K562 (cell line): ENCODE measurements around the gene FAM234B. TPM values are rescaled to one million over a fixed set of nuclear protein-coding genes. Genes with fewer than 3 reads are reported as not detected.

Source experiments
- ATAC-seq: fragments of 200-7000 bp; cut with Tn5 transposase; 3 replicates; pipeline ENCODE4 v1.9.1; 2020; ENCODE audit warnings: moderate library complexity
- BruUV-seq: library from RNA; stranded (reverse); fragments of 400-500 nt; replicated peaks from 2 replicates; lab custom pipeline; 2021; lab: Mats Ljungman, UMichigan
- CTCF ChIA-PET: fragments of 300-600 bp; formaldehyde crosslinking; extraction: SDS; loops from one replicate; lab custom pipeline; 2021; ENCODE audit warnings: low intra/inter-chr PET ratio; lab: Yijun Ruan, JAX
- POLR2A ChIA-PET: fragments of 300-600, 350-650 bp; sonication (Branson Sonifier 250); formaldehyde crosslinking; extraction: SDS; loops from one replicate; lab custom pipeline; 2021; ENCODE audit warnings: antibody characterized with exemption, inconsistent platforms; lab: Yijun Ruan, JAX
- DNase-seq, 4 experiments: peaks; one replicate each; pipeline versions ENCODE4 v3.0.0 to v3.0.0-alpha.2; 2011 to 2018; ENCODE audit warnings: low spot score in 3 of 4, mixed read lengths in 3 of 4; ENCODE audit errors: extremely low read depth in 1 of 4
- FAIRE-seq: peaks from 2 replicates; lab custom pipeline; 2011; peaks lifted over from hg19 to GRCh38; lab: Jason Lieb, UNC
- H2AFZ ChIP-seq: 2 replicates; pipeline ENCODE4 v1.6.0; 2011; ENCODE audit warnings: low read depth, low read length, control low read depth, inconsistent platforms
- H3K27ac ChIP-seq: fragments of 200-600 bp; 3 replicates; pipeline ENCODE4 v1.8.0; 2011; ENCODE audit warnings: low read depth, mild to moderate bottlenecking, control low read depth, inconsistent platforms, low read length, moderate library complexity, mixed read lengths; ENCODE audit errors: extremely low read depth
- H3K27me3 ChIP-seq, 2 experiments: fragments of 300-600 bp in 1 of 2; 2 replicates in 1 of 2; 3 replicates in 1 of 2; pipeline versions ENCODE4 v1.6.0 to v1.8.0; 2011; ENCODE audit warnings: inconsistent platforms in 2 of 2, low read length in 2 of 2, mild to moderate bottlenecking in 1 of 2, mixed read lengths in 1 of 2, moderate library complexity in 1 of 2; ENCODE audit not compliant: control insufficient read depth in 2 of 2, insufficient read depth in 2 of 2
- H3K36me3 ChIP-seq: fragments of 300-600 bp; 3 replicates; pipeline ENCODE4 v1.8.0; 2011; ENCODE audit warnings: mild to moderate bottlenecking, low read length, inconsistent platforms; ENCODE audit not compliant: control insufficient read depth, insufficient read depth
- H3K4me1 ChIP-seq, 2 experiments: fragments of 200-600 bp in 1 of 2; replicated peaks in 1 of 2; 2 replicates in 1 of 2; 3 replicates in 1 of 2; pipeline versions ENCODE4 v1.5.1 to v1.8.0; 2011; ENCODE audit warnings: inconsistent platforms in 2 of 2, low read length in 2 of 2, mild to moderate bottlenecking in 1 of 2, mixed read lengths in 1 of 2, moderate library complexity in 1 of 2; ENCODE audit not compliant: control insufficient read depth in 2 of 2, insufficient read depth in 2 of 2
- H3K4me2 ChIP-seq: 2 replicates; pipeline ENCODE4 v1.6.1; 2011; ENCODE audit warnings: low read length, control low read depth, inconsistent platforms, mixed read lengths; ENCODE audit not compliant: insufficient read depth
- H3K4me3 ChIP-seq: fragments of 200-600 bp; sonication (generic), shearing (Covaris generic); 2 replicates; pipeline ENCODE4 v1.5.1; 2016; ENCODE audit warnings: control low read depth, inconsistent platforms
- H3K79me2 ChIP-seq: fragments of 200-600 bp; 3 replicates; pipeline ENCODE4 v1.8.0; 2011; ENCODE audit warnings: low read length, inconsistent platforms; ENCODE audit not compliant: control insufficient read depth, insufficient read depth
- H3K9ac ChIP-seq, 2 experiments: 2 replicates each; pipeline versions ENCODE4 v1.6.0 to v1.6.1; 2011; ENCODE audit warnings: low read depth in 2 of 2, low read length in 2 of 2, control low read depth in 1 of 2, inconsistent platforms in 1 of 2, mild to moderate bottlenecking in 1 of 2, mixed read lengths in 1 of 2; ENCODE audit not compliant: insufficient read depth in 1 of 2
- H3K9me1 ChIP-seq: one replicate; pipeline ENCODE4 v1.6.0; 2011; ENCODE audit warnings: inconsistent platforms, mild to moderate bottlenecking, low read length, moderate library complexity; ENCODE audit not compliant: control insufficient read depth, insufficient read depth
- H3K9me3 ChIP-seq: replicated peaks from 2 replicates; pipeline ENCODE4 v1.5.1; 2011; ENCODE audit warnings: low read depth, low read length, inconsistent platforms; ENCODE audit not compliant: control insufficient read depth, insufficient read depth
- H4K20me1 ChIP-seq: replicated peaks from 2 replicates; pipeline ENCODE4 v1.6.1; 2011; ENCODE audit warnings: low read length, inconsistent platforms, mixed read lengths; ENCODE audit not compliant: control insufficient read depth, insufficient read depth
- EZH2 ChIP-seq: IDR thresholded peaks from 2 replicates; pipeline ENCODE4 v1.6.1; 2012; ENCODE audit warnings: low read depth, mild to moderate bottlenecking, inconsistent platforms, low read length, borderline replicate concordance
- HNRNPUL1 ChIP-seq: fragments of 200-400 bp; formaldehyde crosslinking; IDR thresholded peaks from 2 replicates; pipeline ENCODE4 v1.6.1; 2017; ENCODE audit warnings: low read length
- KLF1 ChIP-seq: fragments of 450-650 bp; IDR thresholded peaks from 2 replicates; pipeline ENCODE4 v1.6.1; 2016; ENCODE audit warnings: missing genetic modification characterization, missing compliant biosample characterization
- MCM7 ChIP-seq, 2 experiments: fragments of 450-650 bp; IDR thresholded peaks; 2 replicates each; pipeline ENCODE4 v1.6.1; 2016 to 2018
- MYBL2 ChIP-seq, 2 experiments: fragments of 450-650 bp in 1 of 2; sonication (generic) in 1 of 2; formaldehyde crosslinking in 1 of 2; IDR thresholded peaks; 2 replicates each; pipeline versions ENCODE4 v1.6.1 to v1.8.1; 2017 to 2022; ENCODE audit warnings: borderline replicate concordance in 1 of 2, inconsistent platforms in 1 of 2, low read depth in 1 of 2, mild to moderate bottlenecking in 1 of 2, missing genetic modification reagents in 1 of 2, moderate library complexity in 1 of 2
- NELFE ChIP-seq: IDR thresholded peaks from 2 replicates; pipeline ENCODE4 v1.6.1; 2011; ENCODE audit warnings: mild to moderate bottlenecking; ENCODE audit not compliant: insufficient read depth, insufficient read length
- RFX1 ChIP-seq: fragments of 450-650 bp; IDR thresholded peaks from 2 replicates; pipeline ENCODE4 v1.6.1; 2016; ENCODE audit warnings: mild to moderate bottlenecking, moderate library complexity
- SMAD4 ChIP-seq: fragments of 250-450 bp; sonication (Bioruptor Pico); conservative IDR thresholded peaks from 2 replicates; pipeline ENCODE4 v1.8.0; 2021; ENCODE audit warnings: inconsistent platforms, mild to moderate bottlenecking, moderate library complexity
- SP2 ChIP-seq: IDR thresholded peaks from 2 replicates; pipeline ENCODE4 v1.6.1; 2011; ENCODE audit warnings: mild to moderate bottlenecking, low read depth, low read length, moderate library complexity; ENCODE audit not compliant: poor library complexity, severe bottlenecking; ENCODE audit errors: extremely low read depth
- ZNF695 ChIP-seq: fragments of 450-650 bp; formaldehyde crosslinking; IDR thresholded peaks from 2 replicates; pipeline ENCODE4 v1.4.0; 2020; ENCODE audit warnings: mild to moderate bottlenecking, moderate library complexity
- WGBS: fragments of 100-300 bp; shearing (Covaris generic); methylation state at CpG from one replicate; pipeline ENCODE4 v1.1.6; 2016; ENCODE audit warnings: low coverage, mixed read lengths; ENCODE audit not compliant: insufficient coverage; ENCODE audit errors: missing lambda C conversion rate; 5-methylcytosine and 5-hydroxymethylcytosine counted together
- in situ Hi-C: fragments of 300-500 bp; cut with MboI; formaldehyde crosslinking; loops from 4 replicates; pipeline ENCODE4 v1.15.0; 2018; ENCODE audit warnings: inconsistent platforms, mixed read lengths
- intact Hi-C: fragments of 100-400 bp; cut with micrococcal nuclease; formaldehyde crosslinking; loops from 2 replicates; pipeline ENCODE4 v1.14.2; 2022
- polyA plus RNA-seq, 8 experiments: library from polyadenylated mRNA; depleted of rRNA in 4 of 8; stranded (reverse) in 5 of 8; unstranded in 3 of 8; fragments of >200 nt; fragmentation: Nextera tagmentation in 2 of 8; fragmentation: Illumina TruSeq in 1 of 8; extraction: Ambion mirVana in 2 of 8; extraction: Trizol in 1 of 8; gene quantifications; 2 replicates each; pipeline versions ENCODE4 v1.2.1 to v1.2.3, GENCODE V29; 2011 to 2014; ENCODE audit warnings: inconsistent platforms in 1 of 8, missing spikeins in 1 of 8
- total RNA-seq, 7 experiments: library from RNA; depleted of rRNA in 6 of 7; stranded (reverse); fragments of >200 nt in 6 of 7; fragmentation: Illumina TruSeq in 2 of 7; extraction: Trizol in 2 of 7; gene quantifications; 2 replicates each; pipeline versions ENCODE4 v1.2.1 to v1.2.3, GENCODE V29; 2011 to 2021; ENCODE audit warnings: low replicate concordance in 1 of 7
- TF ChIP-seq, protein P1 (sequence below): fragments of 450-650 bp; IDR thresholded peaks from one replicate; pipeline ENCODE4 v1.6.1; 2018; ENCODE audit warnings: mild to moderate bottlenecking, moderate library complexity; ENCODE audit not compliant: partially characterized antibody
- TF ChIP-seq, protein P2 (sequence below): IDR thresholded peaks from 2 replicates; pipeline ENCODE4 v1.6.1; 2014; ENCODE audit warnings: antibody characterized with exemption

Gene FAM234B
- total and polyA plus RNA-seq, 9 of the 15 experiments (the other 6 are each of a cell fraction or from before 2014, with no cell fraction given), result 1.00 to 4.3 (median 2.0) TPM

DNA sequence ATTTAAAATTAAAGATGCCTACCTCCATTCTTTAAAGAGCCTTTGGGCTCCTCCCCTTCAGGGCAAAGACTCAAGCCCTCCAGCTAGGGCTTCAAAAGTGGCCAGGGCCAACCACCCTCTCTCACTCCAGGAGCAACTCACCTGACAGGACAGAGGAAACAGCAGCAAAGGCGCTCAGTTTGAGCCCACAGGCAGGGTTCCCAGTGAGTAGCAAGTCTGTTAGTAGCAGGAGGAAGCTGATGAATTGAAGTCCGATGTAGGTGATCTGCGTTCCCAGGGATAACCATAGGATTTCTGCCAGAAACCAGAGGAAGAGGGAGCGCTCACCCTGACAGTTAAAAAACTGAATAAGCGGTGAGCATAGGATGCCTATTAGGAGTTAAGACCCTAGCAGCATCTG is 43.6 kb downstream of the FAM234B start (continued):
- TF ChIP-seq, protein P1, sequence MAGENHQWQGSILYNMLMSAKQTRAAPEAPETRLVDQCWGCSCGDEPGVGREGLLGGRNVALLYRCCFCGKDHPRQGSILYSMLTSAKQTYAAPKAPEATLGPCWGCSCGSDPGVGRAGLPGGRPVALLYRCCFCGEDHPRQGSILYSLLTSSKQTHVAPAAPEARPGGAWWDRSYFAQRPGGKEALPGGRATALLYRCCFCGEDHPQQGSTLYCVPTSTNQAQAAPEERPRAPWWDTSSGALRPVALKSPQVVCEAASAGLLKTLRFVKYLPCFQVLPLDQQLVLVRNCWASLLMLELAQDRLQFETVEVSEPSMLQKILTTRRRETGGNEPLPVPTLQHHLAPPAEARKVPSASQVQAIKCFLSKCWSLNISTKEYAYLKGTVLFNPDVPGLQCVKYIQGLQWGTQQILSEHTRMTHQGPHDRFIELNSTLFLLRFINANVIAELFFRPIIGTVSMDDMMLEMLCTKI, result no peak
- TF ChIP-seq ZNF695 (no peak), SMAD4 (no peak), MCM7 (IDR thresholded peaks at IDR 0.05) (no peak), HNRNPUL1 (no peak)
- TF ChIP-seq, all 486 proteins: peak for 0

DNA sequence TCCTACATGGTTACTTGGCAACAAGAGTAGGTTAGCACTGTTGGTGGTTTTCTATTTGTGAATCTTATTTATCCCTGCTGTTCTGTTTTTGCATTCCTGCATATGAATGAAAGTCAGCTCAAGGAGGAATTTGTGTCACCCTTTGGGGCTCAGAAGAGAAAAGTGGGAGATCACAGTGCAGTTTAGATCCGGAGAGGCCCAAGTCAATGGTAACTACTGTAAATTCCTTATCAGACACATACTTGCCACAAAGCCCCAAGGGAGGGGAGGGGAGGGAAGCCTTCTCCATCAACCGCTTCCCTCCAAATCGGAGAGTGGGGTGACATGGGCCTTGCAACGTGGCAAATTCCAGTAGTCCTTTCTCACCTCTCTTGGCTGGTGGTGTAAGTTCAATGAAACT is 44.3 kb downstream of the FAM234B start:
- intact Hi-C loops, result no loop called here
- CTCF ChIA-PET, result no interaction called here
- no peak overlapping the region for H3K27ac ChIP-seq
- no peak overlapping the region for H3K4me3 ChIP-seq
- H3K36me3 ChIP-seq, result no peaks in the 10 kb centered on the region
- ATAC-seq (no peak), FAIRE-seq (no peak), DNase-seq (peak in 1 of 4 experiments; percentile 7)
- POLR2A ChIA-PET, result interaction anchor here (1.0 kb wide), 1 partner anchor 11 kb away, joined by 4 read pairs; no protein-coding TSS in a partner anchor
- peaks cover 5 to 51% of the 10 kb centered on the region in 2 experiments; a peak in 3 of 5 replicates for H3K27me3 ChIP-seq
- in situ Hi-C loops, result no loop called here
- TF ChIP-seq RFX1 (no peak), SP2 (no peak), NELFE (no peak), MYBL2 (IDR thresholded peaks at IDR 0.05; ENCODE audit: low read depth) (no peak), MYBL2 (CRISPR knock-in tag; IDR thresholded peaks at IDR 0.05; ENCODE audit: borderline replicate concordance) (no peak), EZH2 (no peak), KLF1 (tag) (no peak)
- TF ChIP-seq, protein P2, sequence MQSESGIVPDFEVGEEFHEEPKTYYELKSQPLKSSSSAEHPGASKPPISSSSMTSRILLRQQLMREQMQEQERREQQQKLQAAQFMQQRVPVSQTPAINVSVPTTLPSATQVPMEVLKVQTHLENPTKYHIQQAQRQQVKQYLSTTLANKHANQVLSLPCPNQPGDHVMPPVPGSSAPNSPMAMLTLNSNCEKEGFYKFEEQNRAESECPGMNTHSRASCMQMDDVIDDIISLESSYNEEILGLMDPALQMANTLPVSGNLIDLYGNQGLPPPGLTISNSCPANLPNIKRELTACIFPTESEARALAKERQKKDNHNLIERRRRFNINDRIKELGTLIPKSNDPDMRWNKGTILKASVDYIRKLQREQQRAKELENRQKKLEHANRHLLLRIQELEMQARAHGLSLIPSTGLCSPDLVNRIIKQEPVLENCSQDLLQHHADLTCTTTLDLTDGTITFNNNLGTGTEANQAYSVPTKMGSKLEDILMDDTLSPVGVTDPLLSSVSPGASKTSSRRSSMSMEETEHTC, result no peak
- no peaks in the 10 kb centered on the region; a peak in 1 of 5 replicates for H3K4me1 ChIP-seq
- no peaks in the 10 kb centered on the region for H3K79me2 ChIP-seq
- no TSS peak for BruUV-seq
- H2AFZ ChIP-seq, result no peak overlapping the region
- WGBS, result 0% methylated on average over 1 of the region's 4 CpGs
- H3K9me1 ChIP-seq, result no peaks in the 10 kb centered on the region
- no peak overlapping the region for H3K9ac ChIP-seq
- no peaks in the 10 kb centered on the region for H4K20me1 ChIP-seq
- no peak overlapping the region for H3K4me2 ChIP-seq
- no peaks in the 10 kb centered on the region for H3K9me3 ChIP-seq
